Nephron progenitor cell (in vitro differentiated cells): ENCODE measurements around the gene NKX2-2.
A peak's percentile ranks its signal among the peaks of the same experiment; 100 is the strongest.

Experiments
- DNase-seq: peaks from one replicate; pipeline ENCODE4 v3.0.0; 2021
- H3K27ac Mint-ChIP-seq: 2 replicates; pipeline ENCODE4 v1.8.0; 2021; ENCODE audit warnings: mild to moderate bottlenecking, moderate library complexity, mixed read lengths
- H3K27me3 Mint-ChIP-seq: 2 replicates; pipeline ENCODE4 v1.8.0; 2021; ENCODE audit warnings: mild to moderate bottlenecking, low read depth, mixed read lengths; ENCODE audit not compliant: poor library complexity
- H3K36me3 Mint-ChIP-seq: 2 replicates; pipeline ENCODE4 v1.8.0; 2021; ENCODE audit warnings: low read depth, mixed read lengths
- H3K4me1 Mint-ChIP-seq: 2 replicates; pipeline ENCODE4 v1.8.0; 2021; ENCODE audit warnings: mixed read lengths
- H3K4me3 Mint-ChIP-seq: 2 replicates; pipeline ENCODE4 v1.8.0; 2021; ENCODE audit warnings: mild to moderate bottlenecking, moderate library complexity, mixed read lengths
- H3K9me3 Mint-ChIP-seq: 2 replicates; pipeline ENCODE4 v1.8.0; 2021; ENCODE audit warnings: mild to moderate bottlenecking, moderate library complexity, mixed read lengths
- TF ChIP-seq, protein P1 (sequence below): fragments of 200-600 bp; sonication (generic); IDR thresholded peaks from 2 replicates; pipeline ENCODE4 v1.5.0; 2021; ENCODE audit warnings: antibody characterized with exemption

The NKX2-2 gene

DNA sequence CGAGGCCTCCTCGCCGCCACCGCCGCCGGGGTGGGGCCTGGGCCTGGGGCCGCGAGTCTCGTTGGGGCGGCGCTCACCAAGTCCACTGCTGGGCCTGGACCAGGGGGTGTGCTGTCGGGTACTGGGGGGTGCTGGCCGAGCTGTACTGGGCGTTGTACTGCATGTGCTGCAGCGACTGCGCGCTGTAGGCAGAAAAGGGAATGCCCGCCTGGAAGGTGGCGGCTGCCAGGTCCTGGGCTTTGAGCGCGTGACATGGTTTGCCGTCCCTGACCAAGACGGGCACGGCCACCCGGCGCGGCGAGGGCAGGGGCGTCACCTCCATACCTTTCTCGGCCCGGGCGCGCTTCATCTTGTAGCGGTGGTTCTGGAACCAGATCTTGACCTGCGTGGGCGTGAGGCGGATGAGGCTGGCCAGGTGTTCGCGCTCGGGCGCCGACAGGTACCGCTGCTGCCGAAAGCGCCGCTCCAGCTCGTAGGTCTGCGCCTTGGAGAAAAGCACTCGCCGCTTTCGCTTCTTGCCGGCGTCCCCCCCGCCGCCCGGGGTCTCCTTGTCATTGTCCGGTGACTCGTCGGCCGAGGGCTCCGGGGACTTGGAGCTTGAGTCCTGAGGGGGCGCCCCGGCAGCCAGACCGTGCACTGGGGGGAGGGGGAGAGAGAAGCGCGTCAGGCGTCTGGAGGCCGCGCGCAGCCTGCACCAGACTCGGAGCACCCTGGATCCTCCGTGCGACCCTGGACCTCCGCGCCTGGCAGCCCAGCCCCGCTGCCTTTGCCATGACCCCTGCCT is 1.8 kb downstream of the NKX2-2 start:
- Mint-ChIP-seq H3K27me3 (peaks cover 100% of the 10 kb centered on the region), H3K27ac (no peak overlapping the region)
- DNase-seq, result no peak

DNA sequence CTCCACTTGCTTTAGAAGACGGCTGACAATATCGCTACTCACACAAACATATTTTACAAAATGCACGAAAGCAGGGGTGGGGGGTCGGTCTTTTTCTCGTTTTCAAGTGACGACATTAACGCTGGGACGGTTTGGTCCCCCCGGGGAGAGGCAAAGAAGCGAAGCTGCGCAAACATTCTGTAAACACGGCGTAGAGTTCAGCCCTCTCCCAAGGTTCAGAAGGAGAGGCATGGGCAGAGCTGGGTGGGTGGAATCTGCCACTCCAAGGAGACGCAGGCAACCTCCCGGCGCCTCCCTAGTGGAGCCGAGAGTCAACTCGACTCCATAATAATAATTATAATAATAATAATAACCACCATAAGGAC is 2.4 kb downstream of the NKX2-2 start:
- Mint-ChIP-seq H3K4me1 (peaks cover 10% of the 10 kb centered on the region), H3K27ac (no peak overlapping the region), H3K9me3 (no peaks in the 10 kb centered on the region), H3K27me3 (peaks cover 100% of the 10 kb centered on the region), H3K36me3 (no peaks in the 10 kb centered on the region), H3K4me3 (no peak overlapping the region)
- TF ChIP-seq, protein P1, sequence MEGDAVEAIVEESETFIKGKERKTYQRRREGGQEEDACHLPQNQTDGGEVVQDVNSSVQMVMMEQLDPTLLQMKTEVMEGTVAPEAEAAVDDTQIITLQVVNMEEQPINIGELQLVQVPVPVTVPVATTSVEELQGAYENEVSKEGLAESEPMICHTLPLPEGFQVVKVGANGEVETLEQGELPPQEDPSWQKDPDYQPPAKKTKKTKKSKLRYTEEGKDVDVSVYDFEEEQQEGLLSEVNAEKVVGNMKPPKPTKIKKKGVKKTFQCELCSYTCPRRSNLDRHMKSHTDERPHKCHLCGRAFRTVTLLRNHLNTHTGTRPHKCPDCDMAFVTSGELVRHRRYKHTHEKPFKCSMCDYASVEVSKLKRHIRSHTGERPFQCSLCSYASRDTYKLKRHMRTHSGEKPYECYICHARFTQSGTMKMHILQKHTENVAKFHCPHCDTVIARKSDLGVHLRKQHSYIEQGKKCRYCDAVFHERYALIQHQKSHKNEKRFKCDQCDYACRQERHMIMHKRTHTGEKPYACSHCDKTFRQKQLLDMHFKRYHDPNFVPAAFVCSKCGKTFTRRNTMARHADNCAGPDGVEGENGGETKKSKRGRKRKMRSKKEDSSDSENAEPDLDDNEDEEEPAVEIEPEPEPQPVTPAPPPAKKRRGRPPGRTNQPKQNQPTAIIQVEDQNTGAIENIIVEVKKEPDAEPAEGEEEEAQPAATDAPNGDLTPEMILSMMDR, result no peak
- DNase-seq, result no peak

More for the DNA sequence above, 1.8 kb downstream of the NKX2-2 start:
- Mint-ChIP-seq H3K36me3 (no peaks in the 10 kb centered on the region), H3K4me1 (peaks cover 13% of the 10 kb centered on the region), H3K4me3 (no peak overlapping the region), H3K9me3 (no peaks in the 10 kb centered on the region)
- TF ChIP-seq, protein P1, result no peak

DNA sequence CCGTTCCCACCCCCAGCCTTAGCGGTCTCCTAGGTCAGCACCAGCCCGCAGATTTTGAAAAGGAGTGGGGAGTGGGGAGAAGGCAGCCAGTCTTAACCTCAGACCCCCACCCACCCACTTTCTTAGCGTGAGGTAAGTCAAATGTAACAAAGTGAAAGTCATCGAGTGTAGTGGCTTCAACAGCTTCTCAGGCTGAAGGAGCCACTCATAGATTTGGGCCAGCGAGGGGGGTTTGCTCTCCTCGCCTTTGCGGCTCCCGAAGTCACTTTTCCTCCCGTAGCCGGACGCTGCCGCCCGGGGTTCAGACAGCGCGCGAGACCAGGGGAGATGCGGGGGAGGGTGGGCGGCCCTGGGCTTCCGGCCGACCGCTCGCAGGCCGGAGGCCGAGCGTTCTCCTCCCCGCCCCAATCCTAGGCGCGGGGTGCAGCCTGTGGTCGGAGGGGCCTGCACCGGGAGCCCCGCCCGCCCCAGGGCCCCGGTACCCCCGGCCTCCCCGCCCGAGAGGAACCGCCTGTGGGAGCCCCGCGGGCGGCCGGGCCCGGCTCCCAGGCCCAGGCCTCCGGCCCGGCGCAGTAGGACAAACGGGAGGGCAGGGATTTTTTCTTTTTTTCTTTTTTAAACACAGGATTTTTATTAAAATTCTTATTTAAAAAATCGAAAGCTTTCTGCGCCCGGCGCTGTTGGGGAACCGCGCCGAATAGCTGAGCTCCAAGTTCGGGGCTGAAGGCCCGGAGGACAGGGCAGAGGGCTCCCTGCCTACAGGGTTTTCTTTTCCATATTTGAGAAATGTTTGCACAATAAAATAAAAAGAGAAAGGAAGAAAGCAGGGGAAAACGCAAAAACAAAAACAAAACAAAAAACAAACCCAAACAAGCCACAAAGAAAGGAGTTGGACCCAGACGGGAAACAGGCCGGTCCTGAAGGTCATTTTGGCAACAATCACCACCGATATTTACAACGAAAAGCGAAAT is 3.2 kb downstream of the NKX2-2 start:
- DNase-seq, result peak; percentile 53
- no peaks in the 10 kb centered on the region for H3K9me3 Mint-ChIP-seq
- no peaks in the 10 kb centered on the region for H3K36me3 Mint-ChIP-seq
- H3K27ac Mint-ChIP-seq, result no peak overlapping the region
- H3K4me3 Mint-ChIP-seq, result no peak overlapping the region
- peaks cover 98% of the 10 kb centered on the region for H3K27me3 Mint-ChIP-seq
- TF ChIP-seq, protein P1, result no peak
- peaks cover 10% of the 10 kb centered on the region for H3K4me1 Mint-ChIP-seq

DNA sequence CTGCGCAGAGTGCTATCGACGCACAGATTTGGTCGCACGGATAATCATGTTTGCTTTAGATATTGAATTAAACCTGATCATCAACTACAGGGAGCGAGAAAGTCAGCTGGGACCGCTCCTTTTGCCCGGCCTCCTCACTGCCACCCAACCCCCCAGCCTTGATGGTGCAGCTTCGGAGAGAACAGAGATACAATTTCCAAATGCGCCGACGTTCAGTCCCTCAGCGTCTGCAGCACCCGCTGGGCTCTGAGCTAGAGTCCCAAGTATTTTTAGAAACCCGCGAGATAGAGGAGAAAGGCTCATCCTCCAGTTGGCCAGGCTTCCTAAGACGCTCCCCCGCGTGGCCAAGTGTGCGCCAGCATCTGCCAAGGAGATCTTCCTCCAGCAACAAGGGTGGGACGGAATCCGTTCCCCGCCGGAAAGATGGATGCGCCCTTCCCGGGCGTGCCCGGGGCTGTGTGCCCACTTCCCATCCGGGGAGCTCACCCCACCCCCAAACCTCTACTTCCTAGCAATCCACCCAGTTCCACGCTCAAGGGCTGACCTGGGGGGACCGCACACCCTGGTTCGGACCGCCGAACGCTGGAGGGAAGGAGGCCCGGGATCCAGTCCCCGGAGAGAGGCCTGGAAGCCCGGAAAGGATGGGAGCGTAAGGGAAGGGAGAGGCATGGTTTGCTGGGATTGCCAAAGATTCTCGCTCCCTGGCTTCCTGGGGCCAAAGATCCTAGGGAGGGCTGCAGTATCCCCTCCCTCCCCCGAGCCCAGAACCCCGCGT is 4.1 kb downstream of the NKX2-2 start:
- TF ChIP-seq, protein P1, result no peak
- no peaks in the 10 kb centered on the region for H3K9me3 Mint-ChIP-seq
- no peak for DNase-seq
- H3K4me3 Mint-ChIP-seq, result peak overlapping the region; percentile 23
- no peak overlapping the region for H3K27ac Mint-ChIP-seq
- peaks cover 96% of the 10 kb centered on the region for H3K27me3 Mint-ChIP-seq
- peaks cover 6% of the 10 kb centered on the region for H3K4me1 Mint-ChIP-seq
- H3K36me3 Mint-ChIP-seq, result no peaks in the 10 kb centered on the region

DNA sequence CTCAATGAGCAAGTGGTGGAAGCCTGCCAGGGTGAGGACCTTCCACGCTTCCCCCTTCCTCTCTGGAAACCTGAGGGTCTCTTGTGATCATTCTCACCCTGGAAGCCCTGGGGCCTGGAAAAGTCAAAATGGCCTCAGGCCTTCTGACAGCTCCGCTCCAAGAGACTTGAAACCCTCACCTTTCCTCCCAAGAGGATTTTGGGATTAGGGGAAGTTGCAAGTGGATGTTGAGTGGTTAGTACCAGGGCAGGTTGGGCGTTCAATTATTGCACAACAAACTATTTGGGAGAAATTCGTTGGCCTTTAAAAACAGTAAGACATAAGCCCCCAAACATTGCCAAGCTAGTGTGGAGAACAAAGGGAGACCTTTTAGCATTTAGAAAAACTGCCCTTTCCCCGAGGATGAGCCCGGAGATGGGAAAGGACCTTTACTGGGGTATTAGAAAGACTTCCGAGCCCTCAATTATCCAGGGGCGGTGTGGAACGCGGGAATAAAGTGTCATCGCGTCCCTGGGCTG is 4.7 kb downstream of the NKX2-2 start:
- no peak for DNase-seq
- H3K4me3 Mint-ChIP-seq, result no peak overlapping the region
- TF ChIP-seq, protein P1, result no peak
- H3K4me1 Mint-ChIP-seq, result peaks cover 6% of the 10 kb centered on the region
- no peaks in the 10 kb centered on the region for H3K9me3 Mint-ChIP-seq
- peaks cover 96% of the 10 kb centered on the region for H3K27me3 Mint-ChIP-seq
- H3K36me3 Mint-ChIP-seq, result no peaks in the 10 kb centered on the region
- no peak overlapping the region for H3K27ac Mint-ChIP-seq
